Skin epidermis (tissue), 12 donors: ENCODE data around the gene CAMK1G.
A peak's percentile ranks its signal among the peaks of the same experiment; 100 is the strongest.

Experiments
- H3K27ac ChIP-seq, 21 experiments: fragments of 200-600 bp; sonication (generic) in 11 of 21; one replicate each; pipeline ENCODE4 v1.5.0; 2020; ENCODE audit warnings: mild to moderate bottlenecking in 3 of 21, inconsistent platforms in 2 of 21, moderate library complexity in 2 of 21
- H3K4me3 ChIP-seq, 7 experiments: fragments of 200-600 bp; sonication (generic) in 2 of 7; one replicate each; pipeline ENCODE4 v1.5.0; 2020; ENCODE audit warnings: inconsistent platforms in 2 of 7, mild to moderate bottlenecking in 2 of 7, moderate library complexity in 1 of 7

CAMK1G gene

DNA sequence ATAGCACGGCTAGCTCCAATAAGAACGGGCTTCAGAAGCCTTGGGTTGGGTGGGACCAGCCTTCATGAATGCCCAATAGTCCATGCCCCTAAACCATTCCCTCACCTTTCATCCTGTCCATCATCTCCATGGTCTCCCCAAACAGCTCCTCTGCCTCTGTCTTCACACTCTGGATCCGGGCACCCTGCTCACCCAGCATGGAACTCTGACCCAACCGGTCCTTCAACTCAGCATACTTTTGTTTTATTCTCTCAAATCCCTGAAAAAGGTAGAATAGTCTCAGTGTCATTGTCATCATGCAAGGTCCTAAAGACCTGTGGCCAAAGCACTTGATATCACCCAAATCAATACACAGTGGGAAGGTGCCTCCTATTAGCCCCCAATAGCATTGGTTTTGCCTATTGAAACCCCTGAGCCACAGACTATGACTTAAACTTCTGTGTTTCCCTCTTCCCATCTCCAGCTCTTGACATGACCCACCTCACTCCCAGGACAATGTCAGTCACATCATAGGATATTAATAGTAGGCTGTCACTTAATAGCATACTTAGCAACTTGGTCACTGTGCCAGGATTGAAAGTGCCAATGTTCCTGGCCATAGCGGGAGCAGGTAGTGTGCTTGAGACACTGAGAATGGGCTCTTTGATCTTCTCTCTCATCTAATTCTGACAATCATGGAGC, 33.0 kb downstream of the CAMK1G start:
- H3K27ac ChIP-seq = no peak overlapping the region
- H3K4me3 ChIP-seq = no peak overlapping the region

DNA sequence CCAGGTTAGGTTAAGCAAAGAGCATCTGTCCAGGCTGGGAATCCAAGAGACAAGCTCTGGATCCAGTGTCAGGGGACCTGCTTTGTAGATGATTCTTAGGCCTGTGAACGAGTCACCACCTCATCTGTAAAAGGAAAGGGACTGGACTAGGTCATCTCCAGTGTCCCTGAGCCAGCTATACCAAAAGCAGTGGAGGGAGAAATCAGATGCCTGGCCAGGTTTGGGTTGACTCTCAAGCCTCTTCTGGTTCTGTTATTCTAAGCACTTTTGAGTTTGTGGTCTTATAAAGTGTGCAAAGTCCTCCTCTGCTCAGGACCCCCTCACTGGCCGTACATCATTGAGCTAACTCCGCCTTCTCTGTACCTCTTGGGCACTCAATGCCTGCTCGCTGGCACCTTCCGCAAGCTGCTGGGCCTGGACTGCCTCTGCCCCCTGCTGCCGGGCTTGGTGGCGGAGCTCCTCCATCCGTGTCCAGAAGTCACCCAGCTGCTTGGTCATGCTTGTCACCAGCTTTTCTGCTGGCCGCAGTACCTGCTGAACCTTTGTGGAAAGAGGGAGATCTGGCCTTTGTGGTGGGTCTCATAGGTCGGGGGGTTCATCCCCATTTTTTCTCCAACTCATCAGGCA, 33.6 kb downstream of the CAMK1G start:
- Histone ChIP-seq H3K4me3 (no peak overlapping the region), H3K27ac (no peak overlapping the region)

DNA sequence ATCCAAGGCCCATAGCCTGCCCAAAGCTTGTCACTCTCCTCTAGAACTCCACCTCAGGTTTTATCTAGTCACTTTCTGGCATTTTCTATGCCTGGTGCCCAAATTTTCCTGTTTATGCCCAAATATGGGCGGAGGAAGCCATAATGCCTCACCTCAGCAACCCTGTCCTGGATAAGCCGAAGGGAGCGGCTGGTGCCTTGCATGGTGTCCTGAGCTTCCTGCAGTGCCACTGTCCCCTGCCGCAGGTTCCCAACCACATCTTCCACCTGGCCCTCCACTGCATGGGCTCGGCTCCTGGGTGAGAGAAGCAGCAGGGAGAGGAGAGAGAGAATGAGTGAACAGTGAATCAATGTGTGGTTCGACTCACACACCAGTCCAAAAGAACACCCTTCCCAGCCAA, 34.2 kb downstream of the CAMK1G start:
- H3K27ac ChIP-seq = no peak overlapping the region
- H3K4me3 ChIP-seq = no peak overlapping the region

- no peak overlapping the region for H3K27ac ChIP-seq
Observed at GRCh38 chr1:209618291-209618690, 34.8 kb downstream of the CAMK1G start.

GRCh38 chr1:209618756-209619420, 35.4 kb downstream of the CAMK1G start:
- no peak overlapping the region for H3K4me3 ChIP-seq
- no peak overlapping the region for H3K27ac ChIP-seq

More at GRCh38 chr1:209618291-209618690, 34.8 kb downstream of the CAMK1G start:
- H3K4me3 ChIP-seq = no peak overlapping the region

GRCh38 chr1:209619696-209620486, 36.4 kb downstream of the CAMK1G start:
- H3K27ac ChIP-seq = no peak overlapping the region
- no peak overlapping the region for H3K4me3 ChIP-seq

- Histone ChIP-seq H3K27ac (no peak overlapping the region), H3K4me3 (no peak overlapping the region)
Observed at GRCh38 chr1:209620487-209620884, 37.0 kb downstream of the CAMK1G start.

- H3K27ac ChIP-seq = no peak overlapping the region
Observed at GRCh38 chr1:209621286-209621685, 37.8 kb downstream of the CAMK1G start.

DNA sequence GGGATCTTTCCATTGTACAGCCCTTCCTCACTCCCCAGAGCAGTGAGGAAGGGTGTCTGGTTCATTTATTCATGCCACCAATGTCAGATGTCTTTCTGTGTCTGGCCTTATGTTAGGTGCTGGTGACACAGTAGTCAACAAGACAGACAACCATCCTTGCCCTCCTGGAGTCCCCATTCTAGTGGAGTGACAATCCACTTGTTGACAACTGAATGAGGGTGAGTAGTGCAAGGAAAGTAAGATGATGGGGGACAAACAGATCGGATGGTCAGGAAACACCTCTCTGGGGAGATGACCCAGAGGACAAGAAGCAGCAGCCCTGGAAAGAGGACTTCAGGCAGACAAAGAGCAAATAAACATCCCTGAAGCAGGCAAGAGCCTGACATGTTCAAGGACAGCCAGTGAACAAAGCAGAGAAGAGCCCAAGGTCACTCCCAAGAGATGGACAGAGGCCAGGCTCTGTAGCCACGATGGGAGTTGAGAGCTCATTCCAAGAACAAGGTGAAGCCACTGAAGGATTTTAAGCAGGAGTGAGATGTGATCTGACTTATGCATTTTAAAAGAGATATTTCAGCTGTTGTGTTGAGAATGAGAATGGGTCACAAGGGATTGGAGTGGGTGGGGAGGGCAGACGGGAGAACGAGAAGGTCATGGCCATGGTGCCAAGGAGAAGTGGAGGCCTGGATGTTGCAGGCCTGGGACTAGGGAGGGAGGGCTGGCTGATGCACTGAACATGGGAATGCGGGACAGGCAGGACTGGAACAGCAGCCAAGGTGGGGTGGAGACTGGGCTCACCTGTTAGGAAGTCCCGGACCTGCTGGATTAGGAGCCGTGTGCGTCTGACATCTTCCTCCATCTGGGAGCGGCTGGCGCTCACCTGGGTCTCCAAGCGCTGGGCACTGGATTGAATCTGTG, 38.5 kb downstream of the CAMK1G start:
- H3K27ac ChIP-seq = no peak overlapping the region
- no peak overlapping the region for H3K4me3 ChIP-seq

More at GRCh38 chr1:209621286-209621685, 37.8 kb downstream of the CAMK1G start:
- H3K4me3 ChIP-seq = no peak overlapping the region

GRCh38 chr1:209622841-209623829, 39.6 kb downstream of the CAMK1G start:
- Histone ChIP-seq H3K4me3 (no peak overlapping the region), H3K27ac (no peak overlapping the region)

DNA sequence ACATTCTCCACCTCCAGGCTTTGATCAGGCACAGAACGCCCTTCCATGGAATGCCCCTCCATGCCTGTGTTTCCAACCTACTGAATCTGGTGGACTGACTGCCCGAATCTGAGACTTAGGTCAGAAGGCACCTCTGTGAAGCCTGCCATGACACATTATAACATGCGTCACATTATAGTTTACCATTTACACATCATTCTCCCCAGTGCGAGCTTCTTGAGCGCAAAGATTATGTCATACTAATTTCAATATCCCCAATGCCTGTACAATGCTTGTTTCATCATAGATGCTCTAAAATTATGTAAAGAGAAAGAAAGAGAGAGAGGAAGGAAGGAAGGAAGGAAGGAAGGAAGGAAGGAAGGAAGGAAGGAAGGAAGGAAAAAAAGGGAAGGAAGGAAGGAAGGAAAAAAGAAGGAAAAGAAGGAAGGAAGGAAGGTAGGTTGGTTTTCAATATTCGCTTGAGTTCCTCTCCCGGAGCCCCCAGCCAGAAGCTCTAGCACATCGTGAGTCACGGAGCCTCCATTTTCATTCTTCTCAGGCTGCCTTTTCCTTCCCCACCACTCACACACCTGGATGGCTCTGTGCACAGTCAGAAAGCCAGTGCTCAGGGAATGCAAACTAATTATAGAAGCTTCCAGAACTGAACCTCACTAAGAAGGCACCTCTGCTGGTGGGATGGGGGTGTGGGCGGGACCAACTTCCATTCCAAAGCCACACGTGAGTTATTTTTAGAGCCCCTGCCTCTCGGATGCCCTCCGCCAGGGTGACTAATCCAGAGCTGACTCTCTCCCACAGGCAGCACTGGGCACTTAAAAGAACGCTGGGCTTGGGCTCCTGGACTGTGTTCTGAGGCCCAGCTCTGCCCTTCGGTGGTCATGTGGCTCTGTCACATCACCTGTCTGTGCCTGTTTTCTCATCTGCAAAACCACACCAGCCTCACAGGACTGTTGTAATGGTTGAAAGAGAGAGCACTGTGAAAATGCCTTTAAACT, 41.3 kb downstream of the CAMK1G start:
- H3K4me3 ChIP-seq = no peak overlapping the region
- no peak overlapping the region for H3K27ac ChIP-seq

DNA sequence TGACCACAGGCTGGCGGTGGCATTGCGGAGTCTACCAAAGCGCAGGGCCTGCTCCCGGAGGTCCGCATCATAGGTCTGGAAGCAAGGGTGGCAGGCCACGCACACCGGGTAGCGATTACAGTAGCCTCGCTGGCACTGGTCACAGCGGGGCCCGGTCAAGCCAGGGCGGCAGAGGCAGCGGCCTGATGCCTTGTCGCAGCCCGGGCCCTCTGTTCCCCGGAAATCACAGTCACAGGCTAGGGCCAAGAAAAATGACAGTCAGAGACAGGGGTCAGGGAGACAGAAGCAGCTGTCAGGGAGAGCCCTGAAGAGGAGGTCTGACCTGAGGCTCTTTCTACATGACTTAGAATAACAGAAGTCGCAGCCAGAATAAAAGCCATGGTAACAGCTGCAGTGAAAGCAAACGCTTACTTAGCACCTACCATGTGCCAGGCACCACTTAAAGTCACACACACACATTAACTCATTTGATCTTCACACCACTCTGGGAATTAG, 42.3 kb downstream of the CAMK1G start:
- Histone ChIP-seq H3K27ac (no peak overlapping the region), H3K4me3 (no peak overlapping the region)

DNA sequence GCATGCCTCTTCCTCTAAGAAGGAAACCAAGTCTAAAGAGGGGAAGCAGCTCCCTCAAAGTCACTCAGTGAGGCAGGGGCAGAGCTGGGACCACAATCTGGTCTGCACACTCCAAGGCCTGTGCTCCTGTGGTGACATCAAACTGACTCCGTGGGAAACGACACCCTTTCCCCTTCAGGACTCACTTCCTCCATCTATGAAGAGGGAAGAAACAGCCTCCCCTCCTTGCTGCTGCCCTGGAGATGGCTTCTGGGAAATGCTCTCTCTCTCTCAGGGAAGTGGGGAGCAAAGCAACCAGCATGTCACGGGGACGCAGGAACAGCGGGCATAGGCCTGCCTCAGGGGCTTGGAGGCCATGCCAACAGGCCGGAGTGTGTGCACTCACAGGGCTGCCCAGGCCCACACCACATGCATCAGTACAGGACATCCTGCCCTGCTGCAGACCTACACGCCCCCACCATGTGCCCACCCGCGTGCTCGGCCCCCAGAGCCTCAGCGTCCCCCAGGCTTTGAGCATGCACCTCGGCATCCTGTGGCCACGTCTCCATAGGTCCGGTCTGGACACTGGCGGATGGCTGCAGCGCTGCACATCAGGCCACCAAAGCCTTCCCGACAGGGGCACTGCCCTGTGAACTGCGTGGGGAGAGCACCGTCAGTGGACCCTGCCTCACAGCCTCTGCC, 43.0 kb downstream of the CAMK1G start:
- no peak overlapping the region for H3K4me3 ChIP-seq
- no peak overlapping the region for H3K27ac ChIP-seq

- Histone ChIP-seq H3K27ac (peak overlapping the region in 1 of 21 experiments; percentile 20), H3K4me3 (no peak overlapping the region)
Observed at GRCh38 chr1:209627027-209627731, 43.7 kb downstream of the CAMK1G start.

GRCh38 chr1:209627732-209628196, 44.2 kb downstream of the CAMK1G start:
- Histone ChIP-seq H3K4me3 (no peak overlapping the region), H3K27ac (no peak overlapping the region)
